Ecto neural progenitor cell (in vitro differentiated cells): ENCODE results near the gene BTBD19.
"Not testable (repeated sequence)": the region's sequence is repeated elsewhere in the genome, so short reads cannot be mapped to it uniquely, and the experiment has no call there.

ENCODE experiments used
- DNase-seq: peaks from one replicate; pipeline ENCODE4 v3.0.0-alpha.2; 2018; ENCODE audit warnings: low spot score

BTBD19 gene, protein sequence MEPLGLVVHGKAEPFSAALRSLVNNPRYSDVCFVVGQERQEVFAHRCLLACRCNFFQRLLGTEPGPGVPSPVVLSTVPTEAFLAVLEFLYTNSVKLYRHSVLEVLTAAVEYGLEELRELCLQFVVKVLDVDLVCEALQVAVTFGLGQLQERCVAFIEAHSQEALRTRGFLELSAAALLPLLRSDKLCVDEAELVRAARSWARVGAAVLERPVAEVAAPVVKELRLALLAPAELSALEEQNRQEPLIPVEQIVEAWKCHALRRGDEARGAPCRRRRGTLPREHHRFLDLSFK

DNA sequence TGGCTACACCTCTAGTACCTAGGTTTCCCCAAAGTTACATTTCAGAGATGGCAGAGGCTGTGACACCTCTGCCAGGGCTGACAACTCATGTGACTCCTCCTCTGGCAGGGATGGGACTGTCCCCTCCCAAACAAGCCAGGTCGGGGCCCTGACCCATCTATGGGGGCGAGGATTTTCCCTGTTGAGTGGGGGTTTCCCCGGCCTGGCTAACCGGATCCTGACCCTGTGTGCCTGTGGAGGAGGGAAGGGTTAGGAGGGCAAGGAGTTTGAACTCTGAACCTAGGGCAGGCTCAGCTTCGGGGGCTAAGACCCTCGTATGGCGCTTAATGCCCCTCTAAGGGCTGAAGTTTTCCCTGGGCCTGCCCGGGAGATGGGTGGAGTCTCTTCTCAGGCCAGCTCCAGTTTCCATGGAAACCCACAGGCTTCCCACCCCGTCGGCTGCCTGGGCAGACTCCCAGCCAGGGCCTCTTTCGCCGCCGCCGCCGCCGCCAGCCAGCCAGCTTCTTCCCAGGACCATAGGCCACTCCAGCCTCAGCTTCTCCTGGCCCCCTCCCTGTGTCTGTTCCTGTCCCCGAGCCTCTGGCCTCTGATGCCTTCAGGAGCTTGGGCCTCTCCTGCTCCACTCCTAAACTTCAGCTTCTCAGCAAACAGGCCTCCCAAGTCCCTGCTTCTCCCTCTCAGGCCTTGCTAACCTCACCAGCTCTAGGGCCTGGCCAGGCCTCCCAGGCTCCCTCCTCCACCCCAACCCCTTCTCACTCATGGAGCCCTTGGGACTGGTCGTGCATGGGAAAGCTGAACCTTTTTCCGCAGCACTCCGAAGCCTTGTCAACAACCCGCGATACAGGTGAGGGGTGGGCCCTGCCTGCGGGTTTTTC, at the start of gene BTBD19:
BTBD19 (plus strand) TSS at position 461 of the 875 bp plus-strand sequence; CDS start at position 759, 298 bp downstream.
- DNase-seq: peak; percentile 91

DNA sequence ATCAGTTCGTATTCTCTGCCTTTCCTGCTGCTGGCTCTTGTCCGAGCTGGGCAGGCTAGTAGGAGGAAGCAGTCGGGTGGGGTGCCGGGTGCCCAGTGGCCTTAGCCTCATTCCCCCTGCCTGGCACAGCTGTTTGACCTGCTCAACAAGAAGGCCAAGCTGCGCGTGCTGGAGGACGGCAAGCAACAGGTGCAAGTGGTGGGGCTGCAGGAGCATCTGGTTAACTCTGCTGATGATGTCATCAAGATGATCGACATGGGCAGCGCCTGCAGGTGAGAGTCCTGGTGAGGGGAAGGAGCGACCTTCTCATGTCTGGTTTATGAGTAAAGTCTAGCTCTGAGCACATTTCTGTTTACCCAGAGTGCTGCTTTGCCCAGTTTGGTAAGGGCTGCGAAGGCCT, 49.2 kb upstream of the BTBD19 start:
- DNase-seq: no peak

DNA sequence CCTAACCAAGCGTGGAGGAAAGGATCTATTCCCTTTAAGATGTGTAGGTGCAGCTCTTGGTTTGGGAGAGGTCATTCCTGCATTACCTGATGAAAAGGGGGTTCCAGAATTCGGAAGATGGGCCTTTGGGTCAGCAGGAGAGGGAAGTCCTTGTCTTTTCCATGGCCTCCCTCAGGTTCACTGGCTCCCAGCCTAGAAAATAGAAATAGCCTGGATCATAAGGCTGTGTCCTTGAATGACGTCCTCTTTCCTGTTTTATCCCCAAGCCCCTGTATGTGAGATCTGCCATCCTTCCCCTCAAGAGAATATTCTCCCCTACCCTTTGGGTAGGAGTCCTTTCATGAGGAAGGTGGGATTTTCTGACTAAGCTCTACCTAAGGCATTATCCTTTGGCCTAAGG, 47.4 kb upstream of the BTBD19 start:
- DNase-seq: no peak

DNA sequence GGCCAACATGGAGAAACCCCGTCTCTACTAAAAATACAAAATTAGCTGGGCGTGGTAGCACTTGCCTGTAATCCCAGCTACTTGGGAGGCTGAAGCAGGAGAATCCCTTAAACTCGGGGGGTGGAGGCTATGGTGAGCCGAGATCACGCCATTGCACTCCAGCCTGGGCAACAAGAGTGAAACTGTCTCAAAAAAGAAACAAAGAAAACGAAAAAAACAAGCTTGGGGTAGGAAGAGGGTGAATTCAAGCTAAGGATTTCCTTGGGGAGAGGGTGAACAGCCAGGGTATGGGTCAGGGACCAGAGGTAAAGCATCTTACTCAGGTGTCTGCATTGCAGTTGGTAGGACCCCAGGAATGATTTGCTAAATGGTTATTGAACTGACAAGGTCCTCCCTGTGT, 41.9 kb upstream of the BTBD19 start:
- DNase-seq: not testable (repeated sequence)

DNA sequence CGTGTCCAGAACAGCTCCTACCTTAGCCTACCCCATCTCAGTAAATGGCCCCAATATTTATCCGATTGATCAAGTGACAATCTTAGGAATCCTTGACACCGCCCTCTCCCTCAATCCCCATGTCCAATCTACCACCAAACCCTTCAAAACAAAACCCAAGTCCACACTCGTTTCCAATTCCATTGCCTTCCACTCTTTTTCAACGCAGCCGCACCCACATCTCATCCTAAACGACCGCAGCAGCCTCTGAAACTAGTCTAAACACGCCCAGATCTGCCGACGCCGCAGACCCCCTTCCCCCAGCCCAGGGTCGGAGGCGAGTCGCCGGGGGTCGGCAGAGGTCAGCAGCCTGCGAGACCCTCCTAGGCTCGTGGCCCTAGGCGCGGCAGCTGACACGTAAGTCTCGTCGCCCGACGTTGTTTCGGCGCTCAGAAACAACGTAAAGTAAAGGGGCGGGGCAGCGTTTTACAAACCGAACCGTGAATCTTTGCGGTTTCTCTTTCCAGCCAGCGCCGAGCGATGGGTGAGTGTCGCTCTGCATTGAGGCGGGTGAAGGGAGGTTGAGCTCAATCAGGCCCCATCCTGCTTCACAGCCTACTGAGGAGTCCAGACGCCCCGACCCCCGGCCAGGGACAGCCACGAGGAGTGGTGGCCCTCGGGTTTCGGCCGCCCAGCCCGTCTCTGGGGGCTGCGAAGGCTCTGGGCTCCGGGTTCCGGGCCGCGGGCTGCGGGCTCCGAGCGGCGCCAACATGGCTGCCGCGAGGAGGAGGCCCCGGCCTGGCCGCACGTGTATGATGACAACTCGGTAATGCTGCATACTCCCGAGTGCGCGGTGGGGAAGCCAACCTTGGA, 33.0 kb upstream of the BTBD19 start, which contains the start of gene RPS8:
RPS8 (plus strand) TSS at position 463 of the 852 bp plus-strand sequence; CDS start at position 520, 57 bp downstream.
- DNase-seq: peak; percentile 95

DNA sequence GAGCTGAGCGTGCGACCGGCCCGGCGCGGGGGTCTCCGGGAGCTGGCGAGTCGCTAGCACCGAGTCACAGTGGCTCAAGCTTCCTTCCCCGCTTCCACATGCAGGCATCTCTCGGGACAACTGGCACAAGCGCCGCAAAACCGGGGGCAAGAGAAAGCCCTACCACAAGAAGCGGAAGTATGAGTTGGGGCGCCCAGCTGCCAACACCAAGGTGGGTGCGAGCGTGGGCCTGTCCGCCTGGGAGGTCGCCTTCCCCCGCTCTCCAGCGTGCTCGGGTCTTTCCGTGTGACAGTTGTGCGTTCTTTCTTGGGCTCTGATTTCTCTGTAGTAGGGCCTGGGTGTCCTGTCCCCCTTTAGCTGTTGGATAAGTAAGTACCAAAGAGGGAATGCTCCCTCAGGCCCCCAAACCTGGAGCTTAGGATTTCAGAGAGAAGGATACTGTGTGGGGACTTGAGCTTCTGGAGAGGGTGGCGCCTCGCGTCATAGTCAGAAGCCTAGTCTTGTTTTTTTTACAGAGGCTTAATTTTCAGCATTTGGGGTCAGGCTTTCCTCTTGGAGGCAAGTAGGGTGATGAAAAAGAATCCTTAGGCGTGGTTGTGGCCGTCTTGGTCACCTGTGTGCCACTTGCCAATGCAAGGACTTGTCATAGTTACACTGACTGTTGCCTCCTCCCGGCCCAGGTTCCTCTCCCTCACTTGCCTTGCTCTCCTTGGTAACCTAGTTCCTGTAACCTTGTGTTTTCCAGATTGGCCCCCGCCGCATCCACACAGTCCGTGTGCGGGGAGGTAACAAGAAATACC, 32.2 kb upstream of the BTBD19 start:
- no peak for DNase-seq

DNA sequence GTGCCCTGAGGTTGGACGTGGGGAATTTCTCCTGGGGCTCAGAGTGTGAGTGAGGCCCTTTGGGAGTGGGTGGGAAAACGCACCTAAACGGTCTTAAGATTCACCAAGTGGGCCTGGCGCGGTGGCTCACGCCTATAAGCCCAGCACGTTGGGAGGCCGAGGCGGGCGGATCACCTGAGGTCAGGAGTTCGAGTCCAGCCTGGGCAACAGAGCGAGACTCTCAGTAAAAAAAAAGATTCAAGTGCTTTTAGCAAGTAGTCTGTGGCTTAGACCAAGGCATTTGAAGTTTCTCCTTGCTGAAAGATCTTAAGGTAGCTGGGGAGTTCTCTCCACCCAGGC, 31.6 kb upstream of the BTBD19 start:
- no peak for DNase-seq

DNA sequence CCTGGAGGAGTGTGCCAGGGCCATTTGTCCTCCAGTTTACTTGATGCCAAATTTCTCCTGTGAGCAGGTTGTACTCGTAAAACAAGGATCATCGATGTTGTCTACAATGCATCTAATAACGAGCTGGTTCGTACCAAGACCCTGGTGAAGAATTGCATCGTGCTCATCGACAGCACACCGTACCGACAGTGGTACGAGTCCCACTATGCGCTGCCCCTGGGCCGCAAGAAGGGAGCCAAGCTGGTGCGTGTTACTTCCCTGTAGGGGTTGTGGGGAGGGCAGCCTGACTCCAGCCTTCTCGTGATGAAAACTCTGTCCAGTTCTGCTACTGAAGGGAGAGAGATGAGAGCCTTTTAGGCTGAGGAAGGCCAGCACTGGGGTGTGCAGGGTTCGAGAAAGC, 30.8 kb upstream of the BTBD19 start:
- DNase-seq: no peak

DNA sequence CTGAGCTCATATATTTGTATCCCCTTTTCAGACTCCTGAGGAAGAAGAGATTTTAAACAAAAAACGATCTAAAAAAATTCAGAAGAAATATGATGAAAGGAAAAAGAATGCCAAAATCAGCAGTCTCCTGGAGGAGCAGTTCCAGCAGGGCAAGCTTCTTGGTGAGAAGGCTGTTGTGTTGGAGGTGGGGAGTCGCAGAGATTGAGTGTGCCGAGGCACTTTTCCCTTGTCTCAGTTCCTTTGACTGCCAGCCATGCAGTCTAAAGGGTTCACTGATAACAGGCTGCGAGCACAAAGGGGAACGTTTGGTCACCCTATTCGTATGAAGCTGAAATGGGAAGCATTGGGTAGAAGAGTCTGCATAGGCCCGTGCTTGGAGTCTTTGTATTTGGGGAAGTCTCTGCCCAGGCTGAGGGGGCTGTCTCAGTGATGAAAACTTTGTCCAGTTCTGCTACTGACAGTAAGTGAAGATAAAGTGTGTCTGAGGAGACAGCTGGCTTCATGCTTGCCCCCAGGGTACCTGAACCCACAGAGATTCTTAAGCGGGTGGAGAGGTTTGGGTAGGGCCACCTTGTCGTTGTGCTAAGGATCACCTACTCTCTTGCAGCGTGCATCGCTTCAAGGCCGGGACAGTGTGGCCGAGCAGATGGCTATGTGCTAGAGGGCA, 30.2 kb upstream of the BTBD19 start:
- no peak for DNase-seq

DNA sequence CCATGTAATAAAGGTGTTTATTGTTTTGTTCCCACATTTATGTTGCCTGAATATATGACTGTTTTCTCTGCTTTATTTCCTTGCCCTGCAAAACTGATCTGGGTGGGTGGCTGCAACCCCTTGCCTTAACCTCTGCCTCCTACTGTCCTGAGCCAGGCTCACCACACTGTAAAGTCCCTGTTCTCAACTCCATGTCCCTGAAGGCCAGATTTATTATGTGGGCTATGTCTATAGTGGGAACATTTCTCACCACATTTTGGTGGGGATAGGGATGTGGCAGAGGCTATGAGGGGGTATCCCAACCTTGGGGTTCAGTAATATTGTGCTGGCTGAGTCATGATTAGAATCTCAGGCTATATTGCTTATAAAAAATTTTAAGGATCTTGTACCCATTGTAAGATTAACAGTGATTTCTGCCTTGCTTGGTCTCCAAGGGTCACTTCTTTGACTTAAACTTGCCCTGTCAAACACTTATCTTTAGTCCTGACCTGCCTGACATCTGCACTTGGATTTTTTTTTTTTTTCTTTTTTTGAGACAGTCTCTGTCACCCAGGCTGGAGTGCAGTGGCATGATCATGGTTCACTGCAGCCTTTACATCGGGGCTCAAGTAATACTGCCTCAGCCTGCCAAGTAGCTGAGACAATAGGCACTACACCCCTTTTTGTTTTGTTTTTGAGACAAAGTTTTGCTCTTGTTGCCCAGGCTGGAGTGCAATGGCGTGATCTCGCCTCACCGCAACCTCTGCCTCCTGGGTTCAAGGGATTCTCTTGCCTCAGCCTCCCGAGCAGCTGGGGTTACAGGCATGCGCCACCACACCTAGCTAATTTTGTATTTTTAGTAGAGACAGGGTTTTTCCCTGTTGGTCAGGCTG, 29.4 kb upstream of the BTBD19 start:
- no peak for DNase-seq

DNA sequence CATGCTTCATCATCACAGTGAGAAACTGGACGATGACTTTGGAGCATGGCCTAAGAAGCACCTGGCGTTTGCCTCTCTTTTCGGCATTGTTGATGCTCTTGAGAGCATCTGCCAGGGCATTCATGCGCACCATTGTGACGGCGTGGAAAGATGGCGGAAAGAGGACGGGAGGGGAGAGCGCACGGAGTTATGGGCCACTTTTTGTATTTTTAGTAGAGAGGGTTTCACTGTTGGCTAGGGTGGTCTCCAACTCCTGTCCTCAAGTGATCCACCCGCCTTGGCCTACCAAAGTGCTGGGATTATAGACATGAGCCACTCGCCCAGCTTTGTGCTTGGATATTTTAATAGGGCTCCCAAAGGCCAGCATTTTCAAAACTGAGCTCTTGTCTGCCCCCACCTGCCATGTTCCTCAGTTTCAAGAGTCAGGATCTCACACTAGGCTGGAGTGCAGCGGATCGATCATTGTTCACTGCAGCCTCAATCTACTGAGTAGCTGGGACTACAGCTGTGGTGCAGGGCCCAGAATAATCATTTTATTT, 27.7 kb upstream of the BTBD19 start:
- no peak for DNase-seq

DNA sequence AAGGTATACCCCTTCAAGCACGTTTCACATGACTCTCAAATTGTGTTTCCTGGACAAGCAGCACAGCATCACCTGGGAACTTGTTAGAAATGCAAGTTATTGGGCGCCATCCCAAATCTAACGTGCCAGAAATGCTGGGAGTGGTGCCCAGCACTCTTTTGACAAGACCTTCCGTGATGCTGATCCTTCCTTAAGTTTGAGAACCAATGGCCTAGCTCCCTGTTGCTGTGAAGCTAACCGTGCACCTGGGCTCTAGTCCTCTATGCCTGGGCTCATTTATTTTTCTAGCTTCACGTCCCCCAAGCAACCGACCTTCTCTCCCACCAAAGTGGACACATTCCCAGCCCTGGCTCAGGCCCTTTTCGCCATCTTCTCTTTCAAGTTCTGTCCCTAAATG, 24.6 kb upstream of the BTBD19 start:
- DNase-seq: no peak

DNA sequence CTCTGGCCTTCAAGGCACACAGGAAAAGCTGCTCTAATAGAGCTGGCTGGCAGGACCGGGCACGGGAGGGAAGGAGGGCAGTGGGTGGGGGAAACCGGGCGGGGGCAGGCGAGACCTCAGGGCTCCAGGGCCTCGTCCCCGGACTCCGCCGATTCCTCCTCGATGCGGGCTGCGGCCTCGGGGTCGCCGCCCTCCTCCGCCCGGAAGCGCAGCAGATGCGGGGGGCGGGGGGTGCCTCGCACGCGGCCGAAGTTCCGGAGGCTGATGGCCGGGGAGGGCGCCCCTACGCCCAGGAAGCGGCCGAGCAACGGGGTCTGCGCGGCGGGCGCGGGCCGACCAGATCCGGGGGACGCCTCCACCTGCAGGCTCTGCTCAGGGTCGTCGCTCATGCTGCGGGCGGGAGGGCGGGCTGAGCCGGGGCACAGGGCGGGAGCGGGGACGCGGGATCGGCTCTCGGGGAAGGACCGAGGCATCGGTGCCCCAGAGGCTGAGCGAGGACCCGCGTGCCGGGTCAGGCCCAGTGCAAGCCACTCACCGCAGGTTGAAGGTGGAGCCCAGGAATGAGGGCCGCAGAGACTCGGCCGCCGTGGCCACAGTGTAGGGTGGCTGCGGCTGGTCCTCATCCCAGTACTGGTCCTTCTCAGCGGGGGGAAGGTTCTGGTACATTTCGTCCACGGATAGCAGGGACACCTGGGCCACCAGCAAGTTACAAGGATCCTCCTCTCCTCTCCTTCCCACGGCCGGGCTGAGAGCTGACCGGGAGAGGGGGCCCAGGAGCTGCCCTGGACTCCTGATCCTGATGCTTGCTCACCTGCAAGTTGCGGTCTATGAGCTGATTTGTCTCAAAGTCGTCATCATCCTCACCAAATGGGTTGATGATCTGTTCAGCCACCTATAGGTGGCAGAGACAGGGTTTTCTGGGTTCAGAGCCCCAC, 24.0 kb upstream of the BTBD19 start:
- DNase-seq: peak; percentile 76

DNA sequence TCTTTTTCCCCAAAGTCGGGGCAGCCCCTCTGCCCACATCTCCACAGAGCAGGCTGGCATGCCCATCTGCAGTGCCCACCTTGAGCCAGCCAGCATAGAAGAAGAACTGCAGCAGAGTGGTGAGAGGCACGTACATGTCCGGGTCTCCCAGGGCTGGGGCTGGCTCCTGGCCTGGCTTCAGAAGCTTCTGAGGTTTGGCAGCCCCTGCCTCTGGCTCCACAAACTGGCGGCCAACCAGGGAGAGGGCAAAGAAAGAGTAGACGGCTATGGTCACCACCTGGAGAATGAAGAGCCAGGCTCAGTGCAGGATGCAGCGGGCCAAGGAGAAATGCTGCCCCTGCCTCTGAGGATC, 23.3 kb upstream of the BTBD19 start:
- DNase-seq: no peak

DNA sequence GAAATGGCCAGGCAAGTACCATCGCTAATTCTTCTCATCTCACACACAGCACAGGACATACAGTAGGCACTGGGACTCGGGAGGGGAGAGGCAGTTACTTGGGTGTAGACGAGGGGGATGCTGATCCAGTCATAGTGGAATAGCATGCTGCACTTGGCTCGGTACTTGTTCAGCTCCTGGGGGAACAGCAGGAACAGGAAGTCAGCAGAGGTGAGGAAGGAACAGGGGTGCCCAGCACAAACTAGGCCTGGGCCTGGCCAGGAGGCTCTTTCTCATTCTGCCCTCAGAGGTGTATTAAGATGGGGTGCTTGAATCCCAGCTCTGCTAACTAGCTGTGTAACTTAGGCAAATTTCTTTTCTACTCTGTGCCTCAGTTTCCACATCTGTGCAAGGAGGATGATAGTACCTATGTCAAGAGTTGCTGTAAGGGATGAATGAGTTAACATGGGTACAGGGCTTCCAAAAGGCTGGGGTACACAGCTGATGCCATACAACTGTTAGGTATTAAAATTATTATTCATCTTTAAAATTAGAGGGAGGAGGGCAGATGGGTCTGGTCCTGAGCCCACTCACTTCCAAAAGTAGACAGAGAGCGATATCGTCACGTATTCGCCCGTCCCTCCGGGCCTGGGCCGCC, 22.7 kb upstream of the BTBD19 start:
- DNase-seq: no peak

DNA sequence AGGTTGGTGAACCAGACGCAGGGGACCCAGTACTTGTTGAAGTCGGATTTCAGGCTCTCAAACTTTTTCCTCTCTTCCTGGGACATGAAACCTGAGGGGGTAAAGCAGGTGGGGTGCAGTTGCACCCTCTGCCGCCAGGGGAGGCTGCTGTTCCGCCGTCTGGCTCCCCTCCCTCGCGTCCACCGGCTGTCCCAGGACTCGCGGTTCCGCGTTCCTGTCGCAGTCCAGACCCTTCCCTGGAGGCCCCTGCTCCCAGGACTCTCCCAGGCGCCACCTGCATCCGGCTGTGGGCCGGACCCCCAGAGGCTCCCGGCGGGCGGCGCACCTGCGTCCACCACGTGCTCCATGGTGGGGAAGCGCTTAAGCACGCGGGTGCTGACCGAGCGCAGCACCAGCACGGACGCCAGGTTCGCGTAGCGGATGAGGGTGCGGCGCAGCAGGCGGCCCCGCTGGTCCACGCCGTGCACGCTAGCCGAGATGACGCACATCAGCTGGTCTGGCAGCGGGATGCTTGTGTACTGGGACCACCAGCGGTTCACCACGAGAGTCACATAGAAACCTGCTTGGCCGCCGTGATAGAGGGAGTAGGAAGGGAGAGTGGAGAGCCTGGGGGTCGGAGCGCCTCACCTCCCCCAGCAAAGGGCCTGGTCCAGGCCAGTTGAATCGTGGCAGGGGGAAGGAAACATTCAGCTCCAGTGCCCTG, 22.0 kb upstream of the BTBD19 start:
- DNase-seq: peak; percentile 90

DNA sequence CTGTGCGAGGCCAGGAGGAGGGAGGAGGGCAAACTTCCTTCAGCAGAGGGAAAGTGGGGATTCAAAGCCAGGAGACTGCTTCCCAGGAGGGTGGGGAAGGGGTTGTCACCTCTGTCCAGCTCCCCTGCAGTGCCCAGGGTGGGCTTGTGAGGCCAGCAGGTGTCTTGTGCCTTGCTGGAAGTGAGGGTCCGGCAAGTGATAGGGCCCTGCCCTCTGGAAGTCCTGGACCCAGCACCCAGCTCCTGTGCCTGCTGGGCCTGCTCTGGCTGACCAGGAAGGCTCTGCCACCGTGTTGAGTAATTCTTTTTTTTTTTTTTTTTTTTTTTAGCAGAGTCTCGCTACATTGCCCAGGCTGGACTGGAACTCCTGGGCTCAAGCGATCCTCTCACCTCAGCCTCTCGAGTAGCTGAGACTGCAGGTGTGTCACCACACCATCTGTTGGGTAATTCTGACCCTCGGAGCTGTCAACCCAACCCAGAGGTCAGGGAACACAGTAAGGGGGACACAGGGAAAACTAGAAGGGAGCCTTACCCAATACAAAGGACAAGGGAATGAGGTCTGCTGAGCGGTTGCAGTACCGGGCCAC, 21.4 kb upstream of the BTBD19 start:
- DNase-seq: no peak
